ENCODE results near the gene RRAGD.

The RRAGD gene

GRCh38 chr6:89388846-89389245 lies 23.2 kb downstream of the RRAGD start:
- no peak for TF ChIP-seq Cebpa-rat (IDR thresholded peaks at IDR 0.05)
- Histone ChIP-seq H3K9ac (no peak overlapping the region), H3K27ac (no peak overlapping the region), H3K4me2 (no peak overlapping the region), H3K4me1 (peaks cover 7 to 45% (median 12%) of the 10 kb centered on the region in 10 experiments; a peak in 18 of 20 replicates), H3K36me3 (peaks cover 0 to 22% (median 4%) of the 10 kb centered on the region in 11 experiments; a peak in 8 of 22 replicates), H3K9me3 (replicated peaks in 1 of 11) (peaks cover 0 to 8% (median 0%) of the 10 kb centered on the region in 11 experiments; a peak in 7 of 22 replicates), H4K20me1 (peaks cover 0 to 82% (median 0%) of the 10 kb centered on the region in 11 experiments; a peak in 4 of 22 replicates), H3K27me3 (no peaks in the 10 kb centered on the region), H3K4me3 (no peak overlapping the region)

- Histone ChIP-seq H3K9ac (no peak overlapping the region), H3K27me3 (no peaks in the 10 kb centered on the region), H3K4me2 (peak overlapping the region in 10 of 11 experiments; percentile 8 to 61 (median 26); a peak in 11 of 22 replicates), H3K36me3 (peaks cover 0 to 26% (median 4%) of the 10 kb centered on the region in 11 experiments; a peak in 8 of 22 replicates), H3K4me1 (peaks cover 7 to 47% (median 12%) of the 10 kb centered on the region in 10 experiments; a peak in 18 of 20 replicates), H3K4me3 (no peak overlapping the region), H3K27ac (no peak overlapping the region), H4K20me1 (peaks cover 0 to 70% (median 0%) of the 10 kb centered on the region in 11 experiments; a peak in 4 of 22 replicates), H3K9me3 (replicated peaks in 1 of 11) (peaks cover 0 to 3% (median 0%) of the 10 kb centered on the region in 11 experiments; a peak in 1 of 22 replicates)
- no peak for TF ChIP-seq Cebpa-rat (IDR thresholded peaks at IDR 0.05)
These were observed 24.4 kb downstream of the RRAGD start for GRCh38 chr6:89387516-89388201.

DNA sequence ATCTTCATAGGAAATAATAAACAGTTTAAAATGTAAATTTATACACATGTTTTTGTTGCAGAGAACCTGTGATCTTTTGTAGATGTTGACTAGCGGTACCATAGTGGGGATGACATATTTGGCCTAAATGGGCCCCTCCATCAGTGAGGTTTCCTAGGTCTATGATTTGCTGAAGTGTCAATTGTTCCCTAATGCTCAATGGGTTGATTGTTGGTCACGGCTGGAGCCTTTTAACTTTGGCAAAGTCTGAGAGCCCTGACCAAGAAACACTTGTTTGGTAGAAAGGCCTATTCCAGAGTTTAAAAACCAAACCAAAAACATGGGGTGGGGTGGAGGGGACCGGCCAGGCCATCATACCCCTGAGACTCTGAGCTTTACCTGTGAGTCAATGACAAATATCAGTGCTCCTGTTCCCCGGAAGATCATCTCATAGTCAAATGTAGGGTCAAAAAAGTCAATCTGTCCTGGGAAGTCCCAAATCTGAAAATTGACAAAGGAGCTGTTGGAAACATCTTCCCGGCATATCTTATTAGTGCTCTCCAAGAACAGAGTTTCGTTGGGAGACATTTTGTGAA lies 25.1 kb downstream of the RRAGD start:
- no peak overlapping the region for H3K27ac ChIP-seq
- H3K9ac ChIP-seq = no peak overlapping the region
- H3K4me1 ChIP-seq = peaks cover 7 to 47% (median 12%) of the 10 kb centered on the region in 10 experiments; a peak in 18 of 20 replicates
- no peaks in the 10 kb centered on the region for H3K27me3 ChIP-seq
- no peak for TF ChIP-seq Cebpa-rat (IDR thresholded peaks at IDR 0.05)
- H4K20me1 ChIP-seq = peaks cover 0 to 64% (median 0%) of the 10 kb centered on the region in 11 experiments; a peak in 4 of 22 replicates
- no peak overlapping the region for H3K4me3 ChIP-seq
- H3K9me3 ChIP-seq (replicated peaks in 1 of 11) = peaks cover 0 to 3% (median 0%) of the 10 kb centered on the region in 11 experiments; a peak in 1 of 22 replicates
- peak overlapping the region in 1 of 11 experiments; percentile 26; a peak in 1 of 22 replicates for H3K4me2 ChIP-seq
- peaks cover 0 to 26% (median 4%) of the 10 kb centered on the region in 11 experiments; a peak in 8 of 22 replicates for H3K36me3 ChIP-seq

- Histone ChIP-seq H3K4me3 (no peak overlapping the region), H3K36me3 (peaks cover 0 to 26% (median 4%) of the 10 kb centered on the region in 11 experiments; a peak in 8 of 22 replicates), H3K9me3 (replicated peaks in 1 of 11) (no peaks in the 10 kb centered on the region), H3K4me2 (peak overlapping the region in 3 of 11 experiments; percentile 29 to 48 (median 37); a peak in 3 of 22 replicates), H3K27me3 (no peaks in the 10 kb centered on the region), H4K20me1 (peaks cover 0 to 53% (median 0%) of the 10 kb centered on the region in 11 experiments; a peak in 3 of 22 replicates), H3K27ac (no peak overlapping the region), H3K9ac (no peak overlapping the region), H3K4me1 (peaks cover 7 to 47% (median 12%) of the 10 kb centered on the region in 10 experiments; a peak in 18 of 20 replicates)
- TF ChIP-seq Cebpa-rat (IDR thresholded peaks at IDR 0.05) = no peak
These were observed 26.2 kb downstream of the RRAGD start for GRCh38 chr6:89385846-89386245.

- peaks cover 0 to 47% (median 0%) of the 10 kb centered on the region in 11 experiments; a peak in 3 of 22 replicates for H4K20me1 ChIP-seq
- no peak overlapping the region for H3K27ac ChIP-seq
- no peak overlapping the region for H3K4me3 ChIP-seq
- no peaks in the 10 kb centered on the region for H3K9me3 ChIP-seq (replicated peaks in 1 of 11)
- peak overlapping the region in 3 of 11 experiments; percentile 29 to 48 (median 37); a peak in 6 of 22 replicates for H3K4me2 ChIP-seq
- no peak overlapping the region for H3K9ac ChIP-seq
- no peaks in the 10 kb centered on the region for H3K27me3 ChIP-seq
- TF ChIP-seq Cebpa-rat (IDR thresholded peaks at IDR 0.05) = no peak
- H3K4me1 ChIP-seq = peaks cover 7 to 49% (median 13%) of the 10 kb centered on the region in 10 experiments; a peak in 18 of 20 replicates
- H3K36me3 ChIP-seq = peaks cover 0 to 29% (median 4%) of the 10 kb centered on the region in 11 experiments; a peak in 8 of 22 replicates
These were observed 26.9 kb downstream of the RRAGD start for GRCh38 chr6:89385156-89385667.

DNA sequence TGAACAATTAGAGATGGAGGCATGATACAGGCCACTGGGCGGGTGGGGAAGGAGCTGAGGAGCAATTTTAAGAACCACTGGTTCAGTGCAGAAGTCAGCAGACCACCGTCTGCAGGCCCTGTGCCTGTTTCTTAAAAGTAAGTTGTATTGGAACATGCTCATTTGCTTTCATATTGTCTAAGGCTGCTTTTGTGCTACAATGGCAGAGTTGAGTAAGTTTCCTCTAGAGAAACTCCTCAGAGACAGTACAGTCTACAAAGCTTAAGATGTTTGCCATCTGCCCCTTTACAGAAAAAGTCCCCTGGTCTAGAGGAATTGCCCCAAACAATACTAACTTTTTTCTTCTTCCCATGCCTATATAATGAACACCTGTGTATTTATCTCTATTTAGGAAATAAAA lies 31.0 kb downstream of the RRAGD start:
- Histone ChIP-seq H3K4me3 (no peak overlapping the region), H3K9ac (no peak overlapping the region), H3K27me3 (no peaks in the 10 kb centered on the region)

GRCh38 chr6:89379281-89379680 lies 32.8 kb downstream of the RRAGD start:
- Histone ChIP-seq H3K4me1 (peaks cover 12 to 43% (median 29%) of the 10 kb centered on the region in 10 experiments; a peak in 18 of 20 replicates), H3K4me2 (peak overlapping the region in 8 of 11 experiments; percentile 17 to 68 (median 50); a peak in 12 of 22 replicates)
- TF ChIP-seq Cebpa-rat (IDR thresholded peaks at IDR 0.05) = no peak

More for the DNA sequence above, 31.0 kb downstream of the RRAGD start:
- Histone ChIP-seq H3K36me3 (peaks cover 0 to 40% (median 4%) of the 10 kb centered on the region in 11 experiments; a peak in 11 of 22 replicates), H3K27ac (no peak overlapping the region), H4K20me1 (peaks cover 0 to 8% (median 0%) of the 10 kb centered on the region in 11 experiments; a peak in 2 of 22 replicates), H3K4me2 (no peak overlapping the region), H3K4me1 (peaks cover 8 to 50% (median 24%) of the 10 kb centered on the region in 10 experiments), H3K9me3 (replicated peaks in 1 of 11) (no peaks in the 10 kb centered on the region)
- no peak for TF ChIP-seq Cebpa-rat (IDR thresholded peaks at IDR 0.05)

DNA sequence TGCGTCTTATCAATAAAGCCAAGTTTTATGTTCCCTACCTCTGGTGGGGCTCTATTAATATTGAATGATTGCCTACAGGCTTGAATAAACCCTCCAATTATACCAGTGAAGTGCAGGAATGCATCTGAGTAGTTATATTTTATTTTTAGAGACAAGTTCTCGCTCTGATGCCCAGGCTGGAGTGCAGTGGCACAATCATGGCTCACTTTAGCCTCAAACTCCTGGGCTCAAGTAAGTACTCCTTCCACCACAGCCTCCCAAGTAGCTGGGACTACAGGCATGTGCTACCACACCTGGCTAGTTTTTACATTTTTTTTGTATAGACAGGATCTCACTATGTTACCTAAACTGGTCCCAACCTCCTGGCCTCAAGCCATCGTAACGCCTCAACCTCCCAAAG lies 33.4 kb downstream of the RRAGD start:
- Histone ChIP-seq H3K36me3 (peaks cover 0 to 31% (median 0%) of the 10 kb centered on the region in 11 experiments; a peak in 6 of 22 replicates), H3K27ac (peak overlapping the region in 8 of 11 experiments; percentile 34 to 71 (median 54); a peak in 15 of 22 replicates), H3K9me3 (replicated peaks in 1 of 11) (no peaks in the 10 kb centered on the region), H3K4me3 (no peak overlapping the region), H3K4me1 (peaks cover 12 to 43% (median 29%) of the 10 kb centered on the region in 10 experiments; a peak in 18 of 20 replicates), H3K27me3 (no peaks in the 10 kb centered on the region), H4K20me1 (no peaks in the 10 kb centered on the region; a peak in 1 of 22 replicates), H3K9ac (peak overlapping the region in 1 of 11 experiments; percentile 23; a peak in 1 of 22 replicates), H3K4me2 (peak overlapping the region in 5 of 11 experiments; percentile 19 to 68 (median 47); a peak in 8 of 22 replicates)
- no peak for TF ChIP-seq Cebpa-rat (IDR thresholded peaks at IDR 0.05)

More at GRCh38 chr6:89379281-89379680, 32.8 kb downstream of the RRAGD start:
- Histone ChIP-seq H3K9ac (no peak overlapping the region), H4K20me1 (no peaks in the 10 kb centered on the region; a peak in 1 of 22 replicates), H3K36me3 (peaks cover 0 to 31% (median 0%) of the 10 kb centered on the region in 11 experiments; a peak in 6 of 22 replicates), H3K27ac (peak overlapping the region in 8 of 11 experiments; percentile 34 to 71 (median 54); a peak in 15 of 22 replicates), H3K27me3 (no peaks in the 10 kb centered on the region), H3K9me3 (replicated peaks in 1 of 11) (no peaks in the 10 kb centered on the region), H3K4me3 (no peak overlapping the region)

Data from BLaER1 treated with 17β-estradiol and CSF1 and Interleukin-3, amounts not matched to agents 10 nM and 100 nM (cell line).